TTC549 (cell line): ENCODE results near the gene FBXL20.
"Not testable (repeated sequence)": the region's sequence is repeated elsewhere in the genome, so short reads cannot be mapped to it uniquely, and the experiment has no call there.

ENCODE experiments used
- FAIRE-seq: peaks from 2 replicates; lab custom pipeline; 2012; peaks lifted over from hg19 to GRCh38; lab: Jason Lieb, UNC

Gene FBXL20

GRCh38 chr17:39380144-39380543 is 21.3 kb downstream of the FBXL20 start:
- no peak for FAIRE-seq

- no peak for FAIRE-seq
Observed at GRCh38 chr17:39376434-39376833, 25.0 kb downstream of the FBXL20 start.

- not testable (repeated sequence) for FAIRE-seq
Observed at GRCh38 chr17:39367805-39368204, 33.6 kb downstream of the FBXL20 start.

- no peak for FAIRE-seq
Observed at GRCh38 chr17:39365872-39366271, 35.6 kb downstream of the FBXL20 start.

- no peak for FAIRE-seq
Observed at GRCh38 chr17:39365242-39365641, 36.2 kb downstream of the FBXL20 start.

GRCh38 chr17:39364236-39365025 is 37.0 kb downstream of the FBXL20 start:
- no peak for FAIRE-seq

- FAIRE-seq = no peak
Observed at GRCh38 chr17:39361064-39361463, 40.4 kb downstream of the FBXL20 start.

GRCh38 chr17:39360537-39360936 is 40.9 kb downstream of the FBXL20 start:
- no peak for FAIRE-seq

- FAIRE-seq = peak; percentile 25
Observed at GRCh38 chr17:39359994-39360393, 41.4 kb downstream of the FBXL20 start.

- FAIRE-seq = no peak
Observed at GRCh38 chr17:39357986-39358385, 43.4 kb downstream of the FBXL20 start.

GRCh38 chr17:39357488-39357887 is 43.9 kb downstream of the FBXL20 start:
- no peak for FAIRE-seq

- FAIRE-seq = no peak
Observed at GRCh38 chr17:39352986-39353385, 48.4 kb downstream of the FBXL20 start.

- FAIRE-seq = no peak
Observed at GRCh38 chr17:39352511-39352910, 48.9 kb downstream of the FBXL20 start.

- FAIRE-seq = no peak
Observed at GRCh38 chr17:39351508-39351907, 49.9 kb downstream of the FBXL20 start.

- no peak for FAIRE-seq
Observed at GRCh38 chr17:39349246-39349645, 52.2 kb downstream of the FBXL20 start.

- FAIRE-seq = not testable (repeated sequence)
Observed at GRCh38 chr17:39346863-39347262, 54.6 kb downstream of the FBXL20 start.

GRCh38 chr17:39341541-39341940 is 59.9 kb downstream of the FBXL20 start:
- FAIRE-seq = no peak

- no peak for FAIRE-seq
Observed at GRCh38 chr17:39340731-39341130, 60.7 kb downstream of the FBXL20 start.

GRCh38 chr17:39339272-39339671 is 62.2 kb downstream of the FBXL20 start:
- no peak for FAIRE-seq

- FAIRE-seq = not testable (repeated sequence)
Observed at GRCh38 chr17:39337649-39338048, 63.8 kb downstream of the FBXL20 start.

GRCh38 chr17:39335704-39336223 is 65.7 kb downstream of the FBXL20 start:
- FAIRE-seq = no peak

GRCh38 chr17:39334008-39334744 is 67.2 kb downstream of the FBXL20 start:
- not testable (repeated sequence) for FAIRE-seq

GRCh38 chr17:39332092-39332491 is 69.3 kb downstream of the FBXL20 start:
- FAIRE-seq = no peak
